ENCODE measurements around the gene C5AR2.
"Not testable (repeated sequence)": the region's sequence is repeated elsewhere in the genome, so short reads cannot be mapped to it uniquely, and the experiment has no call there.

Gene C5AR2

GRCh38 chr19:47323409-47323808, 8.6 kb upstream of the C5AR2 start:
- no peak for DNase-seq (ENCODE audit: low read depth in 2 of 2, low spot score in 1 of 2)

GRCh38 chr19:47323872-47324271, 8.1 kb upstream of the C5AR2 start:
- DNase-seq (ENCODE audit: low read depth in 2 of 2, low spot score in 1 of 2) = no peak

GRCh38 chr19:47324502-47324901, 7.5 kb upstream of the C5AR2 start:
- DNase-seq (ENCODE audit: low read depth in 2 of 2, low spot score in 1 of 2) = no peak

GRCh38 chr19:47330466-47330869, 1.5 kb upstream of the C5AR2 start:
- no peak for DNase-seq (ENCODE audit: low read depth in 2 of 2, low spot score in 1 of 2)

- no peak for DNase-seq (ENCODE audit: low read depth in 2 of 2, low spot score in 1 of 2)
Measured at GRCh38 chr19:47331490-47331889, 485 bp upstream of the C5AR2 start.

- DNase-seq (ENCODE audit: low read depth in 2 of 2, low spot score in 1 of 2) = not testable (repeated sequence)
Measured at GRCh38 chr19:47336765-47337718, 5.1 kb downstream of the C5AR2 start.

GRCh38 chr19:47339196-47339880, 7.4 kb downstream of the C5AR2 start:
- no peak for DNase-seq (ENCODE audit: low read depth in 2 of 2, low spot score in 1 of 2)

- DNase-seq (ENCODE audit: low read depth in 2 of 2, low spot score in 1 of 2) = no peak
Measured at GRCh38 chr19:47340477-47341208, 8.7 kb downstream of the C5AR2 start.

GRCh38 chr19:47341734-47342133, 9.8 kb downstream of the C5AR2 start:
- no peak for DNase-seq (ENCODE audit: low read depth in 2 of 2, low spot score in 1 of 2)

- DNase-seq (ENCODE audit: low read depth in 2 of 2, low spot score in 1 of 2) = no peak
Measured at GRCh38 chr19:47343194-47343802, 11.3 kb downstream of the C5AR2 start.

GRCh38 chr19:47344425-47344824, 12.4 kb downstream of the C5AR2 start:
- DNase-seq (ENCODE audit: low read depth in 2 of 2, low spot score in 1 of 2) = no peak

GRCh38 chr19:47346024-47346423, 14.0 kb downstream of the C5AR2 start:
- not testable (repeated sequence) for DNase-seq (ENCODE audit: low read depth in 2 of 2, low spot score in 1 of 2)

GRCh38 chr19:47348819-47349795, 17.1 kb downstream of the C5AR2 start, which contains the start of gene DHX34:
TSS of gene DHX34 (plus strand) at chr19:47349315. CDS start at chr19:47353031, 3,716 bp downstream.
- DNase-seq (ENCODE audit: low read depth in 2 of 2, low spot score in 1 of 2) = peak; percentile 96 to 98

GRCh38 chr19:47350630-47351029, 18.7 kb downstream of the C5AR2 start:
- no peak for DNase-seq (ENCODE audit: low read depth in 2 of 2, low spot score in 1 of 2)

- DNase-seq (ENCODE audit: low read depth in 2 of 2, low spot score in 1 of 2) = no peak
Measured at GRCh38 chr19:47351548-47351947, 19.6 kb downstream of the C5AR2 start.

GRCh38 chr19:47352095-47352494, 20.1 kb downstream of the C5AR2 start:
- DNase-seq (ENCODE audit: low read depth in 2 of 2, low spot score in 1 of 2) = no peak

- no peak for DNase-seq (ENCODE audit: low read depth in 2 of 2, low spot score in 1 of 2)
Measured at GRCh38 chr19:47353307-47353712, 21.3 kb downstream of the C5AR2 start.

GRCh38 chr19:47356900-47357299, 24.9 kb downstream of the C5AR2 start:
- no peak for DNase-seq (ENCODE audit: low read depth in 2 of 2, low spot score in 1 of 2)

- no peak for DNase-seq (ENCODE audit: low read depth in 2 of 2, low spot score in 1 of 2)
Measured at GRCh38 chr19:47357788-47358680, 26.1 kb downstream of the C5AR2 start.

All from stimulated activated CD8-positive, alpha-beta memory T cell treated with anti-CD3 and anti-CD28 coated beads, Interleukin-4, amount 100 ng/mL, for 4 hours (primary cell).